ENCODE measurements around the gene MYO1G. TPM values are rescaled to one million over a fixed set of nuclear protein-coding genes. Genes with fewer than 3 reads are reported as not detected.
A peak's percentile ranks its signal among the peaks of the same experiment; 100 is the strongest.

The MYO1G gene
- total and polyA plus RNA-seq, 9 of the 15 experiments (the other 6 are each of a cell fraction or from before 2014, with no cell fraction given) = 0.03 to 0.62 (median 0.13) TPM; not detected in 1

DNA sequence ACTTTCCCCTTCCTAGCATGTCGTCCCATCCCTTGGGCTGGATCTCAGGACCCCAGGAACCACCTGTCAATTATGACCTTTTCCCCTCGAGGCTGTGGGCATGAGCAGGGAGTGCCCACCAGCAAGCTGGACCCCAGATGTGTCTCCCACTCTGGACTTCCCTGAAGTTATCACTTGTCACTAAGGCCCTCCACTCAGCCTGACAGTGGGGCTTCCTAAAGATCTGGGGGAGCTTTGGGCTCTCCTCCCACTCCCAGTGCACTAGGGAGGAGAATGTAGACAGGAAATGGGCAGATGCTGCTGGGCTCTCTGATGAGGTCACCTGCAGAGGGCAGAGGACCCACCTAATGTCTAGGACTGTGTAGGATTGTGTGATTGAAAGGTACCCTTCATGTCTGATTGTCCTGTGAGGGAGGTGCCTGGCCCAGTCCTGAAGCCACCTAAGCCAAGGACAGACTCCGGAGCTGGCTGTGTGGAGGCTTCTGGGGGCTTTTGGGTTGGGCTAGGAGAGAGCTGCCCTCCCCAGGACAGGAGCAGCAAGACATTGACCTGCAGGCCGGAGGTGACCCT, 18.7 kb downstream of the MYO1G start:
- H3K9me3 ChIP-seq (replicated peaks; ENCODE audit: control insufficient read depth, insufficient read depth, low read depth, low read length) = no peaks in the 10 kb centered on the region
- 47% methylated on average over 4 of the region's 4 CpGs for WGBS (ENCODE audit: insufficient coverage, low coverage, missing lambda C conversion rate)
- in situ Hi-C loops (cut with MboI) = no loop called here
- peak overlapping the region in 1 of 2 experiments; percentile 19; a peak in 1 of 4 replicates for H3K9ac ChIP-seq (ENCODE audit: insufficient read depth in 1 of 2, low read depth in 2 of 2, low read length in 2 of 2)
- H4K20me1 ChIP-seq (replicated peaks; ENCODE audit: control insufficient read depth, insufficient read depth, low read length) = no peaks in the 10 kb centered on the region
- ChIA-PET POLR2A (interaction anchor here (0.6 to 1.1 kb wide), 2 partner anchors 14 to 145 kb away, joined by 4 read pairs; no protein-coding TSS in a partner anchor), CTCF (ENCODE audit: low intra/inter-chr PET ratio) (no interaction called here)
- H3K4me1 ChIP-seq (replicated peaks in 1 of 2; ENCODE audit: control insufficient read depth in 2 of 2, insufficient read depth in 2 of 2, low read length in 2 of 2) = peaks cover 33 to 34% of the 10 kb centered on the region in 2 experiments
- no TSS peak for BruUV-seq (replicated peaks)
- peak overlapping the region; percentile 54; the same call in 1 of the 2 replicates for H3K4me2 ChIP-seq (ENCODE audit: insufficient read depth, low read length)
- H3K27me3 ChIP-seq (ENCODE audit: control insufficient read depth in 2 of 2, insufficient read depth in 2 of 2, low read length in 2 of 2) = no peaks in the 10 kb centered on the region
- peaks cover 5% of the 10 kb centered on the region for H3K9me1 ChIP-seq (ENCODE audit: control insufficient read depth, insufficient read depth, low read length)
- ATAC-seq = no peak
- DNase-seq (ENCODE audit: extremely low read depth in 1 of 4, low spot score in 3 of 4) = no peak
- H3K36me3 ChIP-seq (ENCODE audit: control insufficient read depth, insufficient read depth, low read length) = no peaks in the 10 kb centered on the region
- no peaks in the 10 kb centered on the region for H3K79me2 ChIP-seq (ENCODE audit: control insufficient read depth, insufficient read depth, low read length)
- H3K27ac ChIP-seq (ENCODE audit: extremely low read depth, low read depth, low read length) = no peak overlapping the region
- intact Hi-C loops (cut with micrococcal nuclease) = no loop called here
- H2AFZ ChIP-seq (ENCODE audit: low read depth, low read length) = peak overlapping the region; percentile 80
- H3K4me3 ChIP-seq = no peak overlapping the region
- TF ChIP-seq THRB (CRISPR knock-in tag; conservative IDR thresholded peaks at IDR 0.05) (no peak), CBFB (CRISPR knock-in tag; IDR thresholded peaks at IDR 0.05) (0 out of 2 replicates have a peak, but pooled peaks have one; percentile 23), ZC3H11A (IDR thresholded peaks at IDR 0.05; ENCODE audit: low read depth, low read length) (no peak), NUFIP1 (IDR thresholded peaks at IDR 0.05; ENCODE audit: partially characterized antibody) (no peak), FOXJ3 (CRISPR knock-in tag; IDR thresholded peaks at IDR 0.05) (no peak), ZBTB7A (IDR thresholded peaks at IDR 0.05; ENCODE audit: borderline replicate concordance, control insufficient read depth, low read depth, low read length) (0 out of 2 replicates have a peak, but pooled peaks have one; percentile 17), ZNF124 (CRISPR knock-in tag; IDR thresholded peaks at IDR 0.05) (no peak)
- FAIRE-seq = no peak
